GM18505 (cell line): ENCODE results near the gene RIPPLY3.
"Not testable (repeated sequence)": the region's sequence is repeated elsewhere in the genome, so short reads cannot be mapped to it uniquely, and the experiment has no call there.

Experiments
- ATAC-seq: cut with Tn5 transposase; IDR thresholded peaks from one replicate; pipeline ENCODE4 v1.9.1; 2021; ENCODE audit not compliant: unreplicated experiment
- POLR2A ChIP-seq: IDR thresholded peaks from 4 replicates; pipeline ENCODE4 v1.6.1; 2011; ENCODE audit warnings: borderline replicate concordance; ENCODE audit not compliant: insufficient read depth, insufficient read length; ENCODE audit errors: extremely low read depth

Gene RIPPLY3

DNA sequence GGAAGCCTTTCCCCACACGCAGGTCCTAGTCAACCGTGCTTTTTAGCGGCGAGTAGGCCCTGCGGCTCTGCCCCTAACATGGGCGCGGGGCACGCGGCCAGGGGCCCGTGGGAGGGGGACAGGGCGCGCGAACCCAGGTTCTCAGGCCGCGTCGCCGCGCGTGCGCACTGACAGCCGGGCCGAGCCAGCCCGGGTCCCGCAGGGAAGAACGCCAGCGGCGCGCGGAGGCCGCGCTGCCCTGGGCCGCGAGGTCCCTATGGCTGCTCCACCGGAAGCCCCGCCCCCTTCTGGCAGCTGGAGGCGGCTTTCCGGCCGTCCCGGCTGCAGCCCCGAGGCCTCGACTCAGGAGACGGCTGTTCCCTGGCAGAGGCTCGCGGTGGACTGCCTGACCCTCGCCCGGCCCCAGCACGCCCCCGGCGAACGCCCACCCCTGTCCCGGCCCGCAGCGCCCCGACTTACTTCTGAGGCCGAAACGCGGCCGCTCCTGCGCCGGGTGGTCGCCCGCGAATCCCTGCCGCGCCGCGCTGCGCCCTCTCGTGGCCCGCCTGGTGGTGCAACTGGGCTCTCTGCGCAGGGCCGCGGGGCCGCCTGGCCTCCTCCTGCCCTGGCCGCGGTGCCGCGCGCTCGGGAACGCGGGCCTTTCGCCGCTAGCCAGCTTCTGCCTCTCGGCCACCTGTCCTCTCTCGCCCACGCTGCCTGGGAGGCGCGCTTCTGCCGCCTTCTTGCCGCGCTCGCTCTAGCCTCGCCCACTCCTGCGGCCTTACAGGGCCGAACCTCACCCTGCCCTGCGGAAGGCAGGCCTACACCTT lies 16.6 kb upstream of the RIPPLY3 start:
- peak; percentile 88 for ATAC-seq
- TF ChIP-seq POLR2A, result peak; percentile 66

DNA sequence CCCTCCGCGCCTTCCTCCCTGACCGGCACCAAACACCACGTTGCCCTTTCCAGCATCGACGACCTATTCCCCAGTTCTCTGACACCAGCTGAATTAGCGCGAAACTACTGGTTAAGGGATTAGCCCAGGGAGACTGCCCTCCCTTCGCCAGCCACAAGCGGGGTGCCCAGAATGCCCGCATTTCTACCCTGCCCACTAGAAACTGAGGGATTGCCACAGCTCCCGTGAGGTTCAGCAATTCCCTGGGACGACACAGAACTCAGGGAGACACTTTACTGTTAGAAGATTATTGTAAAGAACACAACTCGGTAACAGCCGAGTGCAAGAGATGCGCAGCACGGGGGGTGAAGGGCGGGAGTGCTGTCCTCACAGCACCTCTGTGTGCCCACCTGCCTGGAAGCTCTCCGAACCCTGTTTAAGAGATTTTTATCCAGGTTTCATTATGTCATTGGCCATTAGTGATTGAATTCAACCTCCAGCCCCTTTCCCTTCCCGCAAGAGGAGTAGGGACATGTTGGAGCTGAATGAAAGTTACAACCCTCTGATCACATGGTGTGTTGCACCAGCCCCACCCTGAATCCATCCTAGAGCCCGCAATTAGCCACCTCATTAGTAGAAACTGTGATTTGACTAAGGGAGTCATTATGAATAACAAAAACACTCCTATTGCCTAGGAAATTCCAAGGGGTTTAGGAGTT lies 15.8 kb upstream of the RIPPLY3 start:
- ATAC-seq, result no peak
- no peak for TF ChIP-seq POLR2A

DNA sequence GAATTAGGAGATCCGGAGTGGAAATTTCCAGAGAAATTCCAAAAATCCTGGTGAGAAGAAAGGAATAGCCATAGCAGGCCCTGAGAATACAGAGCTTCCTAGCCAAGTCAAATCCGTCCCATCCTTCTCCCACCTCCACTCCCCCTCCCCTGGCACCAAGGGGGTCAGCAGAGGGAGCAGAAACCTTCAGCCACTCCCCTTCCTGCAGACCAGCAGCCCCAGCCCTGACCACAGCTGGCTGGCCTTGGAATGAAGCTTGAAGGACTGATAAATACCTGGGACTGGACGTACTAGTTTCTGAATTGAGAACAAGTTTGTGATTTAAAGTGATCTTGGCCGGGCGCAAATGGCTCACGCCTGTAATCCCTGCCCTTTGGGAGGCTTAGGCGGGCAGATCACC lies 13.8 kb upstream of the RIPPLY3 start:
- ATAC-seq, result no peak
- no peak for TF ChIP-seq POLR2A

DNA sequence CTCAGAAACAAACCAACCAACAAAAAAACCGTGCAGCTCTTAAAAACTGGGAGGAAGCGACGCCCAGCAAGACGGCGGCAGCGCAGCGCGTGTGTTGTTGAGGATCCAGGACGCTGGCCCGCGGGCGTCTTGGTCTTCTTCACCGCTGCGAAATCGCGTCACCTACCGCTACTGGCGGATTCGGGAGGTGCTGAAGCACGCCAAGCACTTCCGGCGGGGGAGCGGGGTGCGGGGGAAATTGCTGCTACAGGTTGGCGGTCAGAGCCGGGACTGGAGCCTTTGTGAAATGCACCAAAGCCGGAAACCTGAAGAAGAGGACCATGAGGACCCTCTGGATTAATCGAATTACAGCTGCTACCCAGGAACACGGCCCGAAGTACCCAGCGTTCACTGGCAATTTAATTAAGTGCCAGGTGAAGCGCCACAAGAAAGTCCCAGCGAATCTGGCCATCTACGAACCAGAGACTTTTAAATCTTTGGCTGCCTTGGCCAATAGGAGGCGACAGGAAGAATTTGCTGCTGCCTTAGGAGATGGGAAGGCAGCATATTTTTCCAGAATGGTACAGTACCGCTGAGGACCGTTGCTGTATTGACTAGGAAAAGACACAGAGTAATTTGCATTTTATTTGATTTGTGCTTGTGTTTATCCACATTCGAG lies 11.9 kb upstream of the RIPPLY3 start:
- TF ChIP-seq POLR2A, result no peak
- ATAC-seq, result no peak

DNA sequence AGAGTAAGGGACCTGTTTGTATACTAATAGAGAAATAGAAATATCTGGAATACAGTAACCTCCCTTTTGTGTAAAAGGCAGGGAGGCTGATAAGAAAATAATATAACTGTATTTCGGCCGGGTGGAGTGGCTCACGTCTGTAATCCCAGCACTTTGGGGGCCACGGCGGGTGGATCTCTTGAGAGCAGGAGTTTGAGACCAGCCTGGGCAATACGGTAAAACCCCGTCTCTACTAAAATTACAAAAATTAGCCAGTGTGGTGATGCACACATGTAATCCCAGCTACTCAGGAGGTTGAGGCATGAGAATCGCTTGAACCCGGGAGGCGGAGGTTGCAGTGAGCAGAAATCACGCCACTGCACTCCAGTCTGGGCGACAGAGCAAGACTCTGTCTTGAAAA lies 11.2 kb upstream of the RIPPLY3 start:
- ATAC-seq, result not testable (repeated sequence)

DNA sequence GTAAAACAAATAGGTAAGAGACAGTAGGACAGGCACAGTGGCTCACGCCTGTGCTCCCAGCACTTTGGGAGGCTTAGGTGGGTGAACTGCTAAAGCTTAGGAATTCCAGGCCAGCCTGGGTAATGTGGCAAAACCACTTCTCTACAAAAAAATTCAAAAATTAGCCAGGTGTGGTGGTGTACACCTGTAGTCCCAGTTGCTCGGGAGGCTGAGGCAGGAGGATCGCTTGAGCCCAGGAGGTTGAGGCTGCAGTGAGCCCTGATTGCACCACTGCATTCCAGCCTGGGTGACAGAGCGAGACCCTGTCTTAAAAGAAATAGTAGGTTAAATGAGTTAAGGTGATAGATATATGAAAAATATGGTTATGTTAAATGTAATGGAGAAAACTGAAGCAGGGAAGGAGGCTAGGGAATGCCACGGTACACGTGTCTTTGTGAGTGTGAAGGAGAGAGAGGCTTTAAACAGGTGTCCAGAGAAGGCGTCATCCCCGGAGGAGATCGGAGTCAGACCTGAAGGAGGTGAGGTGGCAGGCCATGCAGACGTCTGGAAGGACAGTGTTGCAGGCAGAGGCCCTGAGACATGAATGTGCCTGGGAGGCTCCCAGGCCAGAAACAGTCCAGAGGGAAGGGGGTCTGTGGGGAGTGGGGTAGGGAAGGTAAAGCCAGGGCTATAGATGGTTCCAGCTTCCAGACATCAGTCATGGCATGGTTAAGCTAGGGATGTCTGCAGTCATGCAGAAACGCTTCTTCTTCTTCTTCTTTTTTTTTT lies 7.2 kb upstream of the RIPPLY3 start:
- no peak for ATAC-seq
- no peak for TF ChIP-seq POLR2A

DNA sequence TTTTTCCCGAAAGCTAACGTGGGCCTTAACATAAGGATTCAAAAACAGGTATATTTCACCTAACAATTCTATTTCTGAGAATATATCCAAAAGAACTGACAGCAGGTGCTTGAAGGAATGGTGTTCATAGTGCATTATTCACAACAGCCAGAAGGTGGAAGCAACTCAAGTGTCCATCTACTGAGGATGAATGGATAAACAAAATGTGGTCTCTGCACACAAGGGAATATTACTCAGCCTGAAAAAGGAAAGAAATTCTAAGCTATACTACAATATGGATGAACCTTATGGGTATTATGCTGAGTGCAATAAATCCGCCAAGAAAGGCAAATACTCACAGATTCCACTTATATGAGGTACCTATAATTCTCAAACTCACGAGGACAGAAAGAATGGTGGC lies 6.1 kb upstream of the RIPPLY3 start:
- TF ChIP-seq POLR2A, result no peak
- ATAC-seq, result no peak

DNA sequence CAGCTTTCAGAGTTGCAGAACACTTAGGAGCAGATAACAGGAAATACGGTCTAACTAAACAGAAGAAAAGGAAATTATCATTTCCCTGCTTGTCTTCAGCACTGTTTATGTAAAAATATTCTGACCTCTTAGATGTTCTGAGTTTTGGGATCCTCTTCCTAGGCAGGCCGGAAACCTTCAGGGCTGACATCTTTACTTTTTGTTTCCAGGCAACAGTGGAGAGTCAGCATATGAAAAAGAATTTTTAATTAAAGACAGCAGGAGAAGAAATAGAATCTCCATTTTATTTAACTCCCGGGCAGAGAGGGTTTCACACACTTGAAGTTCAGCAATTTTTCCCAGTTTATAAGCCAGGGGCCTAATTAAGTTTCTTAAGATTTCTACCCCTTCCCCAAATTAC lies 5.1 kb upstream of the RIPPLY3 start:
- no peak for ATAC-seq

DNA sequence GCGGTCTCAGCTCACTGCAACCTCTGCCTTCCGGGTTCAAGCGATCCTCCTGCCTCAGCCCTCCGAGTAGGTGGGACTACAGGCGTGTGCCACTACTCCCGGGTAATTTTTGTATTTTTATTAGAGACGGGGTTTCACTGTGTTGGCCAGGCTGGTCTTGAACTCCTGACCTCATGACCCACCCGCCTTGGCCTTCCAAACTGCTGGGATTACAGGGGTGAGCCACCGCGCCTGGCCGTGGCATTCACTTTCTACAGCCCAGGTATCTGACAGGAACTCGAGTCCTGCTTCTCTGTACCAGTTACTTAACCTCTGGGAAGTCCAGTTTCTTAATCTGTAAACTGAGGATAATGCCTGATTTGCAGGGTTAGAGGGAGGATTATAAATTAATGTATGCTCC lies 3.7 kb upstream of the RIPPLY3 start:
- not testable (repeated sequence) for ATAC-seq

More for the DNA sequence above, 5.1 kb upstream of the RIPPLY3 start:
- no peak for TF ChIP-seq POLR2A

DNA sequence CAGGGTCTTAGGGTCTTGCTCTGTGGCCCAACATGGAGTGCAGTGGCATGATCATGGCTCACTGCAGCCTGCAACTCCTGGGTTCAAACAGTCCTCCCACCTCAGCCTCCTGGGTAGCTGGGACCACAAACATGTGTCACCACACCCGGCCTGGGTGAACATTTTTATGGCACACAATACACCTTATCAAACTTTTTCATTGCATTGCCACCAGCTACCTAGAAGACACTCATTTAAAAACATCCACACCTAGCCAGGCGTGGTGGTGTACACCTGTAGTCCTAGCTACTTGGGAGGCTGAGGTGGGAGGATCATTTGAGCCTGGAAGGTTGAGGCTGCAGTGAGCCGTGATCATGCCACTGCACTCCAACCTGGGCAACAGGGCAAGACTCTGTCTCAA lies 2.6 kb upstream of the RIPPLY3 start:
- not testable (repeated sequence) for ATAC-seq

DNA sequence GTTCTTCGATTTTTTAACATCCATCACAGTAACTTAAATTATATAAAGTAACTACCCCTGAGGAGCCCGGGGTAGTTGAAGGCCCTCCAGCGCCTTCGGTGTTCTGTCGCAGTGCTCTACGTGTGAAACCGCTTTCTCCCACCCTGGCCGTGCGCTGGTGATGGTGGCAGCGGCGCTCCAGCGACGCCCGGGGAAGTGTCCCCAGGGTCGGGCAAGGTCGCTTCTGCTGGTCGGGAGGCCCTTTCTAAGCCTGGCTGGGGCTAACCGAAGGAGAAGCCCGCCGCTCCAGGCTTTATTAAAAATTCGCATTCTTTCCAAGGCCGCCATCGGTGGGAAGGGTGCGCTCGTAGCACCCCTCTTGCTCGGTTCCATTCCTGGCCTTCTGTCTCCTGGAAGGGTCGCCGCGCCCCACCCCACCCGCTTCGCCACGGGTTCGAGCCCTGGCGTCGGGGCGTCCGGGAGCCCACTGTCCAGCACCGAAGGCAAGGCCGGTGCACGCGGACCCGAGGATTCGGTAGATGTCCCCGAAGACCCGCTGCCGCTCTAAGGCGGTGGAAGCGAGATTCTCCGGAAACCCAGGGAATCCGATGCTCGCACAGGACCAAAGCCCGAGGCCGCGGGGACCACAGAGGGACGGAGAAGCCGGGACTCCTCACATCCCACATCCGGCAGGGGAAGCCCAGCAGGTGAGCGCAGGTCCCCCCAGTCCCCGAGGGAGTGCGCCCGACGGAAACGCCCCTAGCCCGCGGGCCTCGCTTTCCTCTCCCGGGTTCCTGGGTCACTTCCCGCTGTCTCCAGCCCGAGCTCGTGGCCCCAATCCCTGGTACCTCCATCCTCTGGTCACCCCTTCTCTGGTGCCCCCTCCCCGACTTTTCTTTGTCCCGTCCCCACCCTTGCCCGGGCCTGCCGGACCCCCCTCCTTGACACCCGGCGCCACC lies 685 bp upstream of the RIPPLY3 start:
- no peak for ATAC-seq
- no peak for TF ChIP-seq POLR2A

DNA sequence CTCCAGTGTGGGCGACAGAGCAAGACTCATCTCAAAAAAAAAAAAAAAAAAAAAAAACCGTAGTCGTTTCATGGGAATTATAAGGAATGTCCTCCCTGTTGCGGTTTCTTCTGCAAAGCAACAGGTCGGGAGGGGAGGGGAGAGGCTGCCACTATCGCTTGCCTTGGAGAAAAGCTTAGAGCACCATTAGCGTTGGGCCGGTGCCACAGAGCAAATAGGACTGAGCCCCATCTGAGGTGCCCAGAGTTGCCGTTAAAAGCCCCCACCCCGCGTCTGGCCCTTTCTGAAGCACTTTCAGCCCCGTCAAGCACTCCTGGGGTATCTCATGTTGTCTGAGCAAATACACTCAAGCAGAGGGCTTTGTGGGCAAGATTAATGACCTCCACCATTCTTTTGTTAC lies 2.2 kb downstream of the RIPPLY3 start:
- no peak for ATAC-seq
- TF ChIP-seq POLR2A, result no peak
